GM21619 (cell line): ENCODE data around the gene SGCA.

Source experiments
- ATAC-seq: cut with Tn5 transposase; IDR thresholded peaks from one replicate; pipeline ENCODE4 v1.9.1; 2021; ENCODE audit not compliant: unreplicated experiment

Gene SGCA

GRCh38 chr17:50149091-50149416 lies 16.8 kb upstream of the SGCA start:
- ATAC-seq: no peak

- ATAC-seq: no peak
These were observed 16.1 kb upstream of the SGCA start for GRCh38 chr17:50149417-50150353.

DNA sequence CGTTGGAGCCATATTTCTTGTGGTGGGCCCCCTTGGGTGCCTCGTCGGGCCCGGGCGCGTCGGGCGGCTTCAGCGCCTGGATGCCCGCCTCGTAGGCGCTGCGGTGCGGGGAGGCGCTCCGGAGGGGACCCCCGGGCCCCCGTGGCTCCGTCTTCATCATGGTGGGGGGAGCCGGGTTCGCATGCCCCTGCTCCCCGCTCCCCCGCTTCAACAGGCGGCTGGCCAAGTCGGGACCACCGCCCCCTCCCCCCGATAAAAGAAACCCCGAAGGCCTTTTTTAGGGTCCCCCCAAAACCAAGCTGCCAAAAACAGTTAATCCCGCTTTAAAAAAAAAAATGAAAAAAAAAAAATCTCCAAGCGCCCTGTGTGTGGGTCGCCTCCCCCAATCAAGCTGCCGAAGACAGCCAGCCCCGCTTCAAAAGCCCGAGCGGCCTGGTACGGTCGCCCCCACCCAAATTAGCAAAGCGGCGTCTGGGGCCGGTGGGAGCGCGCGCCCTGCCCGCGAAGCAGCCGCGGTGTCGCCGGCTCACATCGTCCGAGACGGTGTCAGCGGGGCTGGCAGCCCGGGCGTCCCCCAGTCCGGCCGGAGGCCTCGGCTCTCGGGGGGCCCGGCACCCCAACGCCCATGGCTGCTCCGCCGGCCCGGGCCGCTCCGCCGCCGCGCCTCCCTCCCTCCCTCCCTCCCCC lies 15.3 kb upstream of the SGCA start, which contains the start of gene PPP1R9B:
Gene PPP1R9B (minus strand): TSS at position 324 of the 687 bp plus-strand sequence. CDS start 164 bp downstream, at position 160.
- no peak for ATAC-seq

- peak; percentile 35 for ATAC-seq
These were observed 14.5 kb upstream of the SGCA start for GRCh38 chr17:50151041-50151936.

DNA sequence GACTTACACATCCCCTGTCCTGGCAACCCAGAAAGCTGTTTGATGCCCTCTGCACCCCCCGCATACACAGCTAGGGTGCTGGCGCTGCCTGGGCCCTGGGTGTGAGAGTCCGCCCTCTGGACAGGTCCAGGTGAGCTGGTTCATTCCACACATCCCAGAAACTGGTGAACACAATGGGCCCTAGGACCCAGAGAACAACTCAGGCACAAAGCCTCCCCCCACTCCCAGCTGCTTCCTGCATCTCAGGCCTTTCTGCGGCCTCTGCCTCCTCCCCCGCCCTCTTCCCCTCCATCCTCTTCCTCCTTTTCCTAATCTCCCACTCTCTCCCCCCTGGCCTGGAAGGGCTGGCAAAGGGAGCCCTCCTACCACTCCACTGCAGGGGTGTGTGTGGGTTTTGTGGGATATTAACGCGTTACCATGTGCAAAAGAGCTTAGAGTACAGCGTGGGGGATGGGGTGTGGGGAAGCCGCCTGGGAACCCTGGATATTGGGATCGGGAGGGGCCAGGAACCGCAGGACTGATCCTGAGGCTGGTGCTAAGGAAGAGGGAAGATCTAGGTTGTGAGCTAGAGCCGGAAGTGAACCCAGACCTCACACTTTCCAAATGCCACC lies 13.8 kb upstream of the SGCA start:
- no peak for ATAC-seq

DNA sequence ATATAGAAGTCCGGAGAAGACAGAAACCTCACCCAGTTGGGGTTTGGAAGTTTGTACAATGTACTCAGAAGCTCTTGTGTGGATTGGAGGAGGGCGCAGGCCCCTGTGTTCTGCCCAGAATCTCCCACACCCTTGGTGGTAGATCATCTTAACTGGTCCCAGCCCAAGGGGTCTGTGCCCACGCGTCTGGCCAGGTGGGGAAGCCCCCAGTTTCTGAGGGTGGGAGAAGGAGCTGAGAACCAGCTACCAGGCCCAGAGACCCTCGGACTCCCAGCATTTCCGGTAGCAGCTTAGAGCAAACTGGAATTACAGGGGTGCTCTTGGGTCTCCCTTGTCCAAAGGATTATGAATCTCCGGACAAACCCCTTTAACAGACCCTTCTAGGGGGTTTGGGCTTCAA lies 13.1 kb upstream of the SGCA start:
- no peak for ATAC-seq

DNA sequence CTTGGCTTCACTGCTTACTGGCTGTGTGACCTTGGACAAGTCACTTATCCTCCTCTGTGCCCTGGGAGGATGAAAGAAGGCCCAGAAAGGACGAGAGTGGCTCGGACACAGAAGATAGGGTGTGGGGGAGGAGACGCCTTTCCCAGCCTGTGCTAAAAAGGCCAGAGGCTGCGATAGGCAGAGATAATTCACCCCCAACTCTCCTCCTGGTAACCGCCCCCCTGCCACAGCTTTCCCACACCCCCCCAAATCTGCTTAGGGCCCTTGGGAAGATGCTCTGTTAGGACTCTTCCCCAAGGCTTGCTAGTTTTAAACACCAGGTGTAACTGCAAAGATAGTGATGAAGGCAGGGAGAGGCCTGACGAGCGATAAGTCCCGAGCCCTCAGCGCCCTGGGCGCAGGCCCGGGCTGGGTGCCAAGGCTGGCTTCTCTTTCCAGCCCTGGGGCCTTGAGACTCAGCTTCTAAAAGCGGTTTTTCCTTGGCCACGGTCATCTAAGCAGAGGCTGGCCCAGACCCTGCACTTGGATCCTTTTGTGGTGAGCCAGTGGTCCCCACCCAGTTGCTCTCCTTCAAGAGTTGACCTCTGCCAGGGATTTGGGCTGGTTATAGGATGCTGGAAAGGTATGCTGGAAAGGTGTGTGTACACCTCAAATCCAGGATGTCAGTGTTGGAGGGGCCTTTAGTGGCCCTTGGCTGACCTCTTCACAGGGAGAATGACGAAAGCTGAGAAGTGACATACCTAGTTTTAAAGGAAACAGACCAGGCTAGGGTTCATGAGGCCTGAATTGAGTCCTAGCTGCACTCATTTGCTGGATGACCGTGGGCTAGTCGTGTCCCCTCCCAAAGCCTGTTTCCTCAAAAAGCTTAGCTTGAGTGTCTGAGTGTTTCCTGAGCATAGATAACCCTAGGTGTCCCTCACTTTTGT lies 11.9 kb upstream of the SGCA start:
- no peak for ATAC-seq

DNA sequence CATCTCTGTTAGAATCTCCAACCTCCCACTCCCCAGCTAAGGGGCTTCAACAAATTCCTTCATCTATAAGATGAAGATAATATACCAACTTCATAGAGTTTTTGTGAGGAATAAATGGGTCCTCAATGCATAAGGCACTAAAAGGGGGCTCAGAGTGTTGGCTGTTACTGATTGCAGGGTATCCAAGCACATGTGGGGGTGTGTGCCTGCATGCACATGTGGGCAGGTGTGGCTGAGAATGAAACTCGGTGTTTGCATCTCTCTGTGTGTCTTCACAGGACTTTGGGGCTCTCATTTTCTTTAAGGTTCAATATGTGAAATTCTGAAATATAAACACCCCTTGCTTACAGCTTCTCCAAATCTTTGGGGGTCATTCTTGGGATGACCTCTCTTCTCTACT lies 11.2 kb upstream of the SGCA start:
- ATAC-seq: no peak

GRCh38 chr17:50155115-50155819 lies 10.5 kb upstream of the SGCA start:
- no peak for ATAC-seq

GRCh38 chr17:50157891-50158290 lies 7.9 kb upstream of the SGCA start:
- no peak for ATAC-seq

GRCh38 chr17:50161023-50161910 lies 4.5 kb upstream of the SGCA start:
- peak; percentile 79 for ATAC-seq

DNA sequence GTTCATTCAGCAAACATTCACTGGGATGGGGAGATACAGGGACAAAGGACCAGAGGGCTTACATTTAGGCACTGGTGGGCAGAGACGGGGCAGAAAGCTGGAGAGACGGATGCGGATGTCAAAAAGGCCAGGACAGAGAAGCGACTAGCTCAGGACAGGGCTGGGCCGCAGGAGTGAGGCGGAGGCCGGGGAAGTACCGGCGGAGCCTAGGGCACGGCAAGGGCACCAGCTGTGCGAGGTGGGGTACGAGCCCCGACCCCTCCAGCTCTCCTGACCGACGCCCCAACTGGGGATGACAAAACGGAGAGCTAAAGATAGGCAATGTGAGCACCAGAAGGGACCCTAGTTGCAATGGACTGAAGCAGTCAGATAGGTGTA lies 3.9 kb upstream of the SGCA start:
- no peak for ATAC-seq

DNA sequence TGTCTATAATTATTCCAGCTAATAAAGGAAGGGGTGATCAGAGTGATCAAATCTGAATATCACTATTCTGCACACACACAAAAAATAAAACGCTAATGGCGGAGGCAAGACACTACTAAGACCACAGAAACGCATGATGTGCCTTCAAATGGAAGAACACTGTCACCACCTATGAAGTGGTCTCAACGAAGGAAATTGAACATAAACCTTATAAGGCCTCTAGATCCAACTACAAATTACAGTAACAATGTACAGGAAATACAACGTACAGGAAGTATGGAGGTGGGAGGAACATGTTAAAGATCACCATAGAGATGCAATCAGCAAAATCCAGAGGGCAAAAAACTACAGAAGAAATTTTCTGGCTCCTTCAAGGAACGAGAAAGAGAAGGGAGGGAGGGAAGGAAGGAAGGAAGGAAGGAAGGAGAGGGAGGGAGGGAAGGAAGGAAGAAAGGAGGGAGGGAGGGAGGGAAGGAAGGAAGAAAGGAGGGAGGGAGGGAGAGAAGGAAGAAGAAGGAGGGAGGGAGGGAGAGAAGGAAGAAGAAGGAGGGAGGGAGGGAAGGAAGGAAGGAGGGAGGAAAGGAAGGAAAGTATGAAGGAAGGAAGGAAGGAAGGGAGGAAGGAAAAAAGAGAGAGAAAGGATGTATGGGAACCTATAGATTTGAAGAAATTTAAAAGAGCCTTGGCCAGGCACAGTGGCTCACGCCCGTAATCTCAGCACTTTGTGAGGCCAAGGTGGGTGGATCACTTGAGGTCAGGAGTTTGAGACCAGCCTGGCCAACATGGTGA lies 3.1 kb upstream of the SGCA start:
- ATAC-seq: no peak

- no peak for ATAC-seq
These were observed 1.7 kb upstream of the SGCA start for GRCh38 chr17:50163843-50164696.

DNA sequence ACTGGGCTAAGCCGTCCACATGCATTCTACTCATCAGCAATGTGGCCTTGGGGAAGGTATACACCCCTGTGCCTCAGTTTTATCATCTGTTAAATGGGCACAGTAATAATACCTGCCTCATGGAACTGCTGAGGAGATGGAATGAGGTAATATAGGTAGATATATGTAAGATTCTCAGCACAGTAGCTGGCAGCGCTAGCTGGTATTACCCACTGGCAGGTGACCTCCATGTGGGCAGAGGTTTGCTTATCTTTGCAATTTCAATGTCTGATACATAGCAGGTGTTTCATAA lies 1.2 kb upstream of the SGCA start:
- no peak for ATAC-seq

- ATAC-seq: no peak
These were observed 739 bp upstream of the SGCA start for GRCh38 chr17:50165066-50165465.

GRCh38 chr17:50165466-50165865 lies 339 bp upstream of the SGCA start:
- ATAC-seq: no peak
